Renal pelvis (tissue), 4 donors: ENCODE data around the gene MEGF8. TPM values are rescaled to one million over a fixed set of nuclear protein-coding genes. Genes with fewer than 3 reads are reported as not detected.

Experiments used
- DNase-seq: peaks from one replicate; pipeline ENCODE4 v3.0.0-alpha.2; 2013
- polyA plus RNA-seq, 3 donors: library from polyadenylated mRNA; unstranded; fragments of 120-200 nt; gene quantifications; one replicate each; pipeline ENCODE4 v1.2.1, GENCODE V29; 2013; ENCODE audit not compliant: insufficient read length in 3 of 3

The MEGF8 gene
- polyA plus RNA-seq, 3 donors, result 43.0 to 45.6 (median 43.8) TPM

GRCh38 chr19:42353341-42354015 is 28.0 kb downstream of the MEGF8 start:
- no peak for DNase-seq

GRCh38 chr19:42355896-42356295 is 30.5 kb downstream of the MEGF8 start:
- no peak for DNase-seq

GRCh38 chr19:42356686-42357085 is 31.3 kb downstream of the MEGF8 start:
- no peak for DNase-seq

- no peak for DNase-seq
These were observed 31.9 kb downstream of the MEGF8 start for GRCh38 chr19:42357290-42357689.

- no peak for DNase-seq
These were observed 35.5 kb downstream of the MEGF8 start for GRCh38 chr19:42360787-42361544.

GRCh38 chr19:42361545-42361910 is 36.1 kb downstream of the MEGF8 start:
- no peak for DNase-seq

- no peak for DNase-seq
These were observed 36.9 kb downstream of the MEGF8 start for GRCh38 chr19:42362342-42362741.

- no peak for DNase-seq
These were observed 37.5 kb downstream of the MEGF8 start for GRCh38 chr19:42362891-42363440.

GRCh38 chr19:42363614-42364346 is 38.3 kb downstream of the MEGF8 start:
- no peak for DNase-seq

- no peak for DNase-seq
These were observed 41.2 kb downstream of the MEGF8 start for GRCh38 chr19:42366673-42367072.

- no peak for DNase-seq
These were observed 42.5 kb downstream of the MEGF8 start for GRCh38 chr19:42367929-42368328.

GRCh38 chr19:42368360-42368759 is 42.9 kb downstream of the MEGF8 start:
- DNase-seq, result no peak

GRCh38 chr19:42368765-42369164 is 43.3 kb downstream of the MEGF8 start:
- DNase-seq, result no peak

GRCh38 chr19:42369433-42370067 is 44.1 kb downstream of the MEGF8 start:
- no peak for DNase-seq

GRCh38 chr19:42370068-42370520 is 44.7 kb downstream of the MEGF8 start:
- DNase-seq, result no peak

GRCh38 chr19:42370626-42371175 is 45.3 kb downstream of the MEGF8 start:
- DNase-seq, result peak; percentile 27

- DNase-seq, result no peak
These were observed 49.5 kb downstream of the MEGF8 start for GRCh38 chr19:42374826-42375376.

GRCh38 chr19:42375415-42376176 is 50.2 kb downstream of the MEGF8 start:
- DNase-seq, result no peak

GRCh38 chr19:42376177-42376555 is 50.7 kb downstream of the MEGF8 start:
- no peak for DNase-seq
